ENCODE results near the gene PLIN5. TPM values are rescaled to one million over a fixed set of nuclear protein-coding genes. Genes with fewer than 3 reads are reported as not detected.

The PLIN5 gene
- total RNA-seq, 1 experiment from 2014 or later, result not detected

- Histone ChIP-seq H3K4me2 (ENCODE audit: low read depth, low read length, poor library complexity, severe bottlenecking) (no peak overlapping the region), H2AFZ (ENCODE audit: low read length) (no peak overlapping the region)
- peak; percentile 58 for DNase-seq
These were observed 23.2 kb upstream of the PLIN5 start for GRCh38 chr19:4557971-4558941.

GRCh38 chr19:4557144-4557970 is 22.3 kb upstream of the PLIN5 start:
- no peaks in the 10 kb centered on the region for H4K20me1 ChIP-seq (ENCODE audit: insufficient read depth, low read depth, low read length)
- DNase-seq, result no peak
- no peaks in the 10 kb centered on the region for H3K4me1 ChIP-seq (ENCODE audit: low read length)

More at GRCh38 chr19:4557971-4558941, 23.2 kb upstream of the PLIN5 start:
- no peaks in the 10 kb centered on the region for H3K4me1 ChIP-seq (ENCODE audit: low read length)
- no peaks in the 10 kb centered on the region for H3K9me3 ChIP-seq (ENCODE audit: low read length)
- H3K9ac ChIP-seq (ENCODE audit: low read length), result no peak overlapping the region
- H3K9me2 ChIP-seq (replicated peaks; ENCODE audit: insufficient read depth, low read length), result no peaks in the 10 kb centered on the region
- no peak overlapping the region for H3K4me3 ChIP-seq (ENCODE audit: low read length)
- no peaks in the 10 kb centered on the region for H3K79me2 ChIP-seq (ENCODE audit: low read length)
- H3K27ac ChIP-seq (ENCODE audit: low read length), result no peak overlapping the region
- H3K36me3 ChIP-seq (ENCODE audit: insufficient read depth, low read length), result no peaks in the 10 kb centered on the region
- no peaks in the 10 kb centered on the region for H4K20me1 ChIP-seq (ENCODE audit: insufficient read depth, low read depth, low read length)
- H3K27me3 ChIP-seq (ENCODE audit: low read length), result no peaks in the 10 kb centered on the region

GRCh38 chr19:4556597-4557127 is 21.6 kb upstream of the PLIN5 start:
- H3K27me3 ChIP-seq (ENCODE audit: low read length), result no peaks in the 10 kb centered on the region
- H3K9me2 ChIP-seq (replicated peaks; ENCODE audit: insufficient read depth, low read length), result no peaks in the 10 kb centered on the region
- H2AFZ ChIP-seq (ENCODE audit: low read length), result no peak overlapping the region
- no peak overlapping the region for H3K4me2 ChIP-seq (ENCODE audit: low read depth, low read length, poor library complexity, severe bottlenecking)
- H3K4me1 ChIP-seq (ENCODE audit: low read length), result no peaks in the 10 kb centered on the region
- no peak overlapping the region for H3K27ac ChIP-seq (ENCODE audit: low read length)
- H3K36me3 ChIP-seq (ENCODE audit: insufficient read depth, low read length), result no peaks in the 10 kb centered on the region
- H3K4me3 ChIP-seq (ENCODE audit: low read length), result no peak overlapping the region
- no peak overlapping the region for H3K9ac ChIP-seq (ENCODE audit: low read length)
- H4K20me1 ChIP-seq (ENCODE audit: insufficient read depth, low read depth, low read length), result no peaks in the 10 kb centered on the region
- no peaks in the 10 kb centered on the region for H3K9me3 ChIP-seq (ENCODE audit: low read length)
- no peaks in the 10 kb centered on the region for H3K79me2 ChIP-seq (ENCODE audit: low read length)
- peak; percentile 88 for DNase-seq

More at GRCh38 chr19:4557144-4557970, 22.3 kb upstream of the PLIN5 start:
- no peaks in the 10 kb centered on the region for H3K9me3 ChIP-seq (ENCODE audit: low read length)
- H2AFZ ChIP-seq (ENCODE audit: low read length), result no peak overlapping the region
- no peak overlapping the region for H3K27ac ChIP-seq (ENCODE audit: low read length)
- no peak overlapping the region for H3K9ac ChIP-seq (ENCODE audit: low read length)
- no peak overlapping the region for H3K4me3 ChIP-seq (ENCODE audit: low read length)
- no peaks in the 10 kb centered on the region for H3K79me2 ChIP-seq (ENCODE audit: low read length)
- no peaks in the 10 kb centered on the region for H3K27me3 ChIP-seq (ENCODE audit: low read length)
- no peaks in the 10 kb centered on the region for H3K9me2 ChIP-seq (replicated peaks; ENCODE audit: insufficient read depth, low read length)
- H3K36me3 ChIP-seq (ENCODE audit: insufficient read depth, low read length), result no peaks in the 10 kb centered on the region
- no peak overlapping the region for H3K4me2 ChIP-seq (ENCODE audit: low read depth, low read length, poor library complexity, severe bottlenecking)

GRCh38 chr19:4555657-4556561 is 20.9 kb upstream of the PLIN5 start:
- H3K79me2 ChIP-seq (ENCODE audit: low read length), result no peaks in the 10 kb centered on the region
- no peaks in the 10 kb centered on the region for H3K4me1 ChIP-seq (ENCODE audit: low read length)
- H4K20me1 ChIP-seq (ENCODE audit: insufficient read depth, low read depth, low read length), result no peaks in the 10 kb centered on the region
- H3K27ac ChIP-seq (ENCODE audit: low read length), result no peak overlapping the region
- H3K9me3 ChIP-seq (ENCODE audit: low read length), result no peaks in the 10 kb centered on the region
- no peak overlapping the region for H3K9ac ChIP-seq (ENCODE audit: low read length)
- 0 out of 2 replicates have a peak overlapping the region, but pooled peaks have one; percentile 36 for H2AFZ ChIP-seq (ENCODE audit: low read length)
- no peaks in the 10 kb centered on the region for H3K36me3 ChIP-seq (ENCODE audit: insufficient read depth, low read length)
- H3K4me2 ChIP-seq (ENCODE audit: low read depth, low read length, poor library complexity, severe bottlenecking), result no peak overlapping the region
- H3K27me3 ChIP-seq (ENCODE audit: low read length), result no peaks in the 10 kb centered on the region
- DNase-seq, result peak; percentile 88
- H3K4me3 ChIP-seq (ENCODE audit: low read length), result no peak overlapping the region
- H3K9me2 ChIP-seq (replicated peaks; ENCODE audit: insufficient read depth, low read length), result no peaks in the 10 kb centered on the region

- H3K79me2 ChIP-seq (ENCODE audit: low read length), result no peaks in the 10 kb centered on the region
- H3K27me3 ChIP-seq (ENCODE audit: low read length), result no peaks in the 10 kb centered on the region
- H3K36me3 ChIP-seq (ENCODE audit: insufficient read depth, low read length), result no peaks in the 10 kb centered on the region
- no peak overlapping the region for H3K4me2 ChIP-seq (ENCODE audit: low read depth, low read length, poor library complexity, severe bottlenecking)
- no peak overlapping the region for H3K9ac ChIP-seq (ENCODE audit: low read length)
- H2AFZ ChIP-seq (ENCODE audit: low read length), result no peak overlapping the region
- H3K27ac ChIP-seq (ENCODE audit: low read length), result no peak overlapping the region
- H3K4me1 ChIP-seq (ENCODE audit: low read length), result no peaks in the 10 kb centered on the region
- no peaks in the 10 kb centered on the region for H4K20me1 ChIP-seq (ENCODE audit: insufficient read depth, low read depth, low read length)
- H3K9me3 ChIP-seq (ENCODE audit: low read length), result no peaks in the 10 kb centered on the region
- no peak overlapping the region for H3K4me3 ChIP-seq (ENCODE audit: low read length)
- no peak for DNase-seq
- H3K9me2 ChIP-seq (replicated peaks; ENCODE audit: insufficient read depth, low read length), result no peaks in the 10 kb centered on the region
These were observed 19.7 kb upstream of the PLIN5 start for GRCh38 chr19:4554717-4555116.

- Histone ChIP-seq H3K27ac (ENCODE audit: low read length) (no peak overlapping the region), H3K4me3 (ENCODE audit: low read length) (no peak overlapping the region), H3K79me2 (ENCODE audit: low read length) (no peaks in the 10 kb centered on the region), H3K36me3 (ENCODE audit: insufficient read depth, low read length) (no peaks in the 10 kb centered on the region), H3K4me2 (ENCODE audit: low read depth, low read length, poor library complexity, severe bottlenecking) (no peak overlapping the region), H4K20me1 (ENCODE audit: insufficient read depth, low read depth, low read length) (no peaks in the 10 kb centered on the region), H3K9me2 (replicated peaks; ENCODE audit: insufficient read depth, low read length) (no peaks in the 10 kb centered on the region), H2AFZ (ENCODE audit: low read length) (no peak overlapping the region), H3K27me3 (ENCODE audit: low read length) (no peaks in the 10 kb centered on the region), H3K4me1 (ENCODE audit: low read length) (no peaks in the 10 kb centered on the region), H3K9ac (ENCODE audit: low read length) (no peak overlapping the region), H3K9me3 (ENCODE audit: low read length) (no peaks in the 10 kb centered on the region)
- no peak for DNase-seq
These were observed 18.8 kb upstream of the PLIN5 start for GRCh38 chr19:4553775-4554174.

- H2AFZ ChIP-seq (ENCODE audit: low read length), result no peak overlapping the region
- no peak overlapping the region for H3K4me3 ChIP-seq (ENCODE audit: low read length)
- H3K9ac ChIP-seq (ENCODE audit: low read length), result no peak overlapping the region
- H3K79me2 ChIP-seq (ENCODE audit: low read length), result no peaks in the 10 kb centered on the region
- no peak overlapping the region for H3K4me2 ChIP-seq (ENCODE audit: low read depth, low read length, poor library complexity, severe bottlenecking)
- no peak overlapping the region for H3K27ac ChIP-seq (ENCODE audit: low read length)
- no peaks in the 10 kb centered on the region for H3K9me3 ChIP-seq (ENCODE audit: low read length)
- no peaks in the 10 kb centered on the region for H4K20me1 ChIP-seq (ENCODE audit: insufficient read depth, low read depth, low read length)
- DNase-seq, result no peak
- no peaks in the 10 kb centered on the region for H3K4me1 ChIP-seq (ENCODE audit: low read length)
- H3K27me3 ChIP-seq (ENCODE audit: low read length), result no peaks in the 10 kb centered on the region
- H3K9me2 ChIP-seq (replicated peaks; ENCODE audit: insufficient read depth, low read length), result no peaks in the 10 kb centered on the region
- H3K36me3 ChIP-seq (ENCODE audit: insufficient read depth, low read length), result no peaks in the 10 kb centered on the region
These were observed 18.2 kb upstream of the PLIN5 start for GRCh38 chr19:4553092-4553695.

Data from Karpas-422 (cell line).